HCT116 (cell line): ENCODE measurements around the gene PRRT3. TPM values are rescaled to one million over a fixed set of nuclear protein-coding genes. Genes with fewer than 3 reads are reported as not detected.
A peak's percentile ranks its signal among the peaks of the same experiment; 100 is the strongest.

ENCODE experiments used
- ATAC-seq: fragments of 200-7000 bp; cut with Tn5 transposase; 2 replicates; pipeline ENCODE4 v1.9.1; 2020; ENCODE audit warnings: mild to moderate bottlenecking, moderate library complexity
- BruUV-seq: library from RNA; stranded (reverse); fragments of 400-500 nt; replicated peaks from 2 replicates; lab custom pipeline; 2021; lab: Mats Ljungman, UMichigan
- CTCF ChIA-PET: fragments of 300-600 bp; sonication (Branson Sonifier 250); formaldehyde crosslinking; loops from one replicate; lab custom pipeline; 2021; ENCODE audit warnings: antibody characterized with exemption; lab: Charles Lee
- POLR2A ChIA-PET: fragments of 300-600, 350-600 bp; sonication (Branson Sonifier 250); formaldehyde crosslinking; loops from one replicate; lab custom pipeline; 2021; ENCODE audit warnings: antibody characterized with exemption; lab: Charles Lee
- RAD21 ChIA-PET, 2 experiments: fragments of 300-600 bp; sonication (Branson Sonifier 250); formaldehyde crosslinking; loops; one replicate each; lab custom pipeline; 2023; ENCODE audit warnings: low total read pairs in 2 of 2; ENCODE audit not compliant: uncharacterized antibody in 2 of 2, unreplicated experiment in 2 of 2, low non-redundant PET in 1 of 2; lab: Charles Lee
- DNase-seq: peaks from one replicate; pipeline ENCODE4 v3.0.0-alpha.2; 2010; ENCODE audit warnings: low read depth, low spot score
- H2AFZ ChIP-seq: fragments of 200-600 bp; shearing (Covaris generic), sonication (generic); 2 replicates; pipeline ENCODE4 v1.6.1; 2017; ENCODE audit warnings: low read depth, mixed run types, mixed read lengths, antibody characterized with exemption, low read length; ENCODE audit not compliant: poor library complexity, severe bottlenecking
- H3K27ac ChIP-seq: 2 replicates; pipeline ENCODE4 v1.5.1; 2012; ENCODE audit warnings: low read depth, low read length
- H3K27me3 ChIP-seq: fragments of 200-600 bp; sonication (generic); 2 replicates; pipeline ENCODE4 v1.6.1; 2016; ENCODE audit warnings: mixed run types, low read length, mixed read lengths; ENCODE audit not compliant: insufficient read depth
- H3K36me3 ChIP-seq, 2 experiments: fragments of 200-500 bp in 1 of 2; fragments of 200-600 bp in 1 of 2; sonication (Bioruptor generic) in 1 of 2; sonication (generic) in 1 of 2; 2 replicates each; pipeline versions ENCODE4 v1.5.1 to v1.6.1; 2014 to 2016; ENCODE audit warnings: low read length in 2 of 2, inconsistent platforms in 1 of 2, mixed read lengths in 1 of 2, mixed run types in 1 of 2; ENCODE audit not compliant: insufficient read depth in 2 of 2, control insufficient read depth in 1 of 2
- H3K4me1 ChIP-seq, 2 experiments: fragments of 200-600 bp in 1 of 2; sonication (generic) in 1 of 2; 2 replicates each; pipeline versions ENCODE4 v1.5.1 to v1.6.1; 2012 to 2017; ENCODE audit warnings: low read length in 2 of 2, inconsistent platforms in 1 of 2, mild to moderate bottlenecking in 1 of 2, mixed read lengths in 1 of 2, mixed run types in 1 of 2, moderate library complexity in 1 of 2; ENCODE audit not compliant: insufficient read depth in 2 of 2, control insufficient read depth in 1 of 2
- H3K4me2 ChIP-seq: fragments of 200-600 bp; sonication (generic); 2 replicates; pipeline ENCODE4 v1.6.1; 2017; ENCODE audit warnings: mixed run types, low read length, mixed read lengths
- H3K4me3 ChIP-seq, 2 experiments: fragments of 200-600 bp in 1 of 2; sonication (generic) in 1 of 2; replicated peaks in 1 of 2; 2 replicates each; pipeline ENCODE4 v1.5.1; 2011 to 2016; ENCODE audit warnings: low read length in 2 of 2, control low read depth in 1 of 2, low read depth in 1 of 2, mild to moderate bottlenecking in 1 of 2, mixed read lengths in 1 of 2, mixed run types in 1 of 2
- H3K79me2 ChIP-seq: fragments of 200-600 bp; sonication (generic); 2 replicates; pipeline ENCODE4 v1.6.1; 2017; ENCODE audit warnings: mild to moderate bottlenecking, mixed run types, low read length, moderate library complexity, mixed read lengths; ENCODE audit not compliant: insufficient read depth
- H3K9ac ChIP-seq: fragments of 200-600 bp; sonication (generic); 2 replicates; pipeline ENCODE4 v1.6.1; 2016; ENCODE audit warnings: low read length, mixed read lengths
- H3K9me2 ChIP-seq: fragments of 200-600 bp; sonication (generic), shearing (Covaris generic); 2 replicates; pipeline ENCODE4 v1.6.1; 2017; ENCODE audit warnings: mixed run types, mild to moderate bottlenecking, moderate library complexity; ENCODE audit not compliant: insufficient read depth
- H3K9me3 ChIP-seq, 2 experiments: fragments of 200-500 bp in 1 of 2; fragments of 200-600 bp in 1 of 2; sonication (Bioruptor generic) in 1 of 2; sonication (generic) in 1 of 2; 2 replicates each; pipeline ENCODE4 v1.6.1; 2014 to 2017; ENCODE audit warnings: low read length in 2 of 2, mixed read lengths in 2 of 2, inconsistent platforms in 1 of 2, low read depth in 1 of 2, mild to moderate bottlenecking in 1 of 2, mixed run types in 1 of 2, moderate library complexity in 1 of 2; ENCODE audit not compliant: control insufficient read depth in 1 of 2, insufficient read depth in 1 of 2
- H4K20me1 ChIP-seq: fragments of 200-600 bp; sonication (generic), shearing (Covaris generic); 2 replicates; pipeline ENCODE4 v1.6.1; 2017; ENCODE audit warnings: mixed run types, mild to moderate bottlenecking, moderate library complexity; ENCODE audit not compliant: insufficient read depth
- CBX3 ChIP-seq: IDR thresholded peaks from 2 replicates; pipeline ENCODE4 v1.6.1; 2012; ENCODE audit warnings: low read depth
- POLR2A ChIP-seq: IDR thresholded peaks from 2 replicates; pipeline ENCODE4 v1.7.0; 2011; ENCODE audit warnings: borderline replicate concordance; ENCODE audit not compliant: insufficient read depth, insufficient read length; ENCODE audit errors: extremely low read depth
- POLR2AphosphoS5 ChIP-seq: IDR thresholded peaks from 2 replicates; pipeline ENCODE4 v1.6.1; 2011; ENCODE audit warnings: mild to moderate bottlenecking, low read depth, low read length, moderate library complexity
- TCF7L2 ChIP-seq: IDR thresholded peaks from 2 replicates; pipeline ENCODE4 v1.7.0; 2011; ENCODE audit warnings: borderline replicate concordance, inconsistent platforms; ENCODE audit not compliant: insufficient read depth, insufficient read length; ENCODE audit errors: extremely low read depth
- ZNF274 ChIP-seq: fragments of 200-500 bp; sonication (Bioruptor generic); IDR thresholded peaks from 2 replicates; pipeline ENCODE4 v1.6.1; 2014; ENCODE audit warnings: mild to moderate bottlenecking, low read depth, low read length, inconsistent platforms
- intact Hi-C: fragments of 100-400 bp; cut with micrococcal nuclease; formaldehyde crosslinking; loops from 2 replicates; pipeline ENCODE4 v1.10.0; 2022
- total RNA-seq: library from RNA; stranded (reverse); gene quantifications from one replicate; pipeline ENCODE4 v1.2.1, GENCODE V29; 2021; ENCODE audit not compliant: unreplicated experiment

PRRT3 gene
- total RNA-seq, 1 experiment from 2014 or later, result 0.96 TPM

DNA sequence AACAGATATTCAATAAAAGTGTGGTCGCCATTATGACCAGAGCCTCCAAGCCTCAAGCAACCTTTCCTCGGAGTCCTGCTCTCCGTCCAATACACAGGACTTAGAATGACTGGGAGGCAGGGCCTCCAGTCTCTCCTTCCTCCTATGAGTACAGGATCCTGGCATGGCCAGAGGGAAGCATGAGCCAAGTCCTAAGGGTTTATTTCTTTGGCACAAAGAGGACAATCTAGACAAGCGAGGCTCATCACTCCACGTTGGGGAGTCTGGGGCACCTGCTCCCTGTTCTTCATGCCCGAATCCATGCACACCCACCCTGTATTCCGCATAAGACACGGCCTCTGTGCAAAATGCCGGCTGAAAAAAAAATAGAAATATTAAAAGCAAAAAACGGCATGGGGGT is 6.8 kb downstream of the PRRT3 start:
- TF ChIP-seq POLR2A (no peak), TCF7L2 (no peak), ZNF274 (no peak)
- peaks cover 7 to 28% of the 10 kb centered on the region in 2 experiments; a peak in 3 of 4 replicates for H3K4me1 ChIP-seq
- POLR2A ChIA-PET, result interaction anchor here (1.7 kb wide), 1 partner anchor 42 kb away, joined by 7 read pairs; the partner anchor contains the start of gene EMC3
- H3K4me2 ChIP-seq, result peak overlapping the region; percentile 94
- H3K9me2 ChIP-seq, result no peaks in the 10 kb centered on the region
- BruUV-seq, result no TSS peak
- no peak for DNase-seq
- no peaks in the 10 kb centered on the region for H3K9me3 ChIP-seq
- H3K36me3 ChIP-seq, result peaks cover 0 to 6% of the 10 kb centered on the region in 2 experiments; a peak in 1 of 4 replicates
- RAD21 ChIA-PET, result no interaction called here
- H2AFZ ChIP-seq, result no peak overlapping the region
- no peaks in the 10 kb centered on the region for H3K27me3 ChIP-seq
- intact Hi-C loops, result loop anchor here (5.0 to 10.0 kb wide), 3 partner anchors 228 to 443 kb away; no protein-coding TSS in a partner anchor
- H3K27ac ChIP-seq, result peak overlapping the region; percentile 98; the same call in 1 of the 2 replicates
- CTCF ChIA-PET, result interaction anchor here (1.4 to 2.1 kb wide), 2 partner anchors 12 to 91 kb away, joined by 4 to 65 read pairs; partner anchors contain the start of gene CRELD1
- ATAC-seq, result no peak
- H3K9ac ChIP-seq, result peak overlapping the region; percentile 85
- no peaks in the 10 kb centered on the region for H4K20me1 ChIP-seq
- peak overlapping the region; percentile 66 to 84 for H3K4me3 ChIP-seq
- H3K79me2 ChIP-seq, result peaks cover 6% of the 10 kb centered on the region; the same call in 1 of the 2 replicates

GRCh38 chr3:9944271-9944670 is 7.9 kb downstream of the PRRT3 start:
- Histone ChIP-seq H4K20me1 (no peaks in the 10 kb centered on the region), H3K4me2 (no peak overlapping the region), H3K9me3 (no peaks in the 10 kb centered on the region), H3K9me2 (no peaks in the 10 kb centered on the region), H3K79me2 (peaks cover 6% of the 10 kb centered on the region; the same call in 1 of the 2 replicates), H3K4me3 (no peak overlapping the region), H3K36me3 (peaks cover 0 to 6% of the 10 kb centered on the region in 2 experiments; a peak in 1 of 4 replicates), H3K4me1 (peaks cover 7 to 28% of the 10 kb centered on the region in 2 experiments; a peak in 3 of 4 replicates), H2AFZ (no peak overlapping the region), H3K9ac (no peak overlapping the region), H3K27ac (no peak overlapping the region), H3K27me3 (no peaks in the 10 kb centered on the region)
- no TSS peak for BruUV-seq
- RAD21 ChIA-PET, result no interaction called here
- CTCF ChIA-PET, result no interaction called here
- DNase-seq (no peak), ATAC-seq (no peak)
- intact Hi-C loops, result loop anchor here (10.0 kb wide), 1 partner anchor 281 kb away; no protein-coding TSS in a partner anchor
- TF ChIP-seq CBX3, result no peak
- 0 out of 2 replicates have a peak, but pooled peaks have one; percentile 3 for TF ChIP-seq POLR2AphosphoS5
- POLR2A ChIA-PET, result no interaction called here
